ENCODE data around the gene ZNF714. TPM values are rescaled to one million over a fixed set of nuclear protein-coding genes. Genes with fewer than 3 reads are reported as not detected.

ZNF714 gene
- total RNA-seq, 1 experiment from 2014 or later: 20.0 TPM

- Histone ChIP-seq H3K27ac (ENCODE audit: low read depth, low read length) (no peak overlapping the region), H3K9me3 (ENCODE audit: control insufficient read depth in 1 of 2, insufficient read depth in 1 of 2, low read depth in 1 of 2, low read length in 2 of 2) (no peaks in the 10 kb centered on the region), H4K20me1 (ENCODE audit: insufficient read depth) (no peaks in the 10 kb centered on the region), H3K36me3 (ENCODE audit: control insufficient read depth in 1 of 2, insufficient read depth in 2 of 2, low read length in 2 of 2) (no peaks in the 10 kb centered on the region), H3K4me1 (ENCODE audit: control insufficient read depth in 1 of 2, insufficient read depth in 2 of 2, low read length in 2 of 2) (no peaks in the 10 kb centered on the region), H3K9ac (ENCODE audit: low read length) (no peak overlapping the region), H2AFZ (ENCODE audit: low read depth, low read length, poor library complexity, severe bottlenecking) (no peak overlapping the region), H3K4me2 (ENCODE audit: low read length) (no peak overlapping the region), H3K4me3 (replicated peaks in 1 of 2; ENCODE audit: low read depth in 1 of 2, low read length in 2 of 2) (no peak overlapping the region), H3K79me2 (ENCODE audit: insufficient read depth, low read length) (no peaks in the 10 kb centered on the region), H3K9me2 (ENCODE audit: insufficient read depth) (no peaks in the 10 kb centered on the region), H3K27me3 (ENCODE audit: insufficient read depth, low read length) (no peaks in the 10 kb centered on the region)
- ChIA-PET POLR2A (no interaction called here), RAD21 (ENCODE audit: low non-redundant PET in 1 of 2, low total read pairs in 2 of 2, uncharacterized antibody in 2 of 2, unreplicated experiment in 2 of 2) (no interaction called here), CTCF (no interaction called here)
- DNase-seq (ENCODE audit: low read depth, low spot score): no peak
- ATAC-seq: no peak
- BruUV-seq (replicated peaks): no TSS peak
- intact Hi-C loops (cut with micrococcal nuclease): no loop called here
- TF ChIP-seq CTCF (IDR thresholded peaks at IDR 0.05 in 2 of 3, conservative IDR thresholded peaks at IDR 0.05 in 1 of 3; ENCODE audit: borderline replicate concordance in 1 of 3, insufficient read depth in 1 of 3, low read depth in 2 of 3, low read length in 2 of 3): no peak
- TF ChIP-seq EGR1 (IDR thresholded peaks at IDR 0.05; ENCODE audit: low read depth): no peak
- no peak for TF ChIP-seq ATF3 (IDR thresholded peaks at IDR 0.05)
- TF ChIP-seq SP1 (IDR thresholded peaks at IDR 0.05; ENCODE audit: low read depth): no peak
- TF ChIP-seq POLR2A (IDR thresholded peaks at IDR 0.05; ENCODE audit: borderline replicate concordance, extremely low read depth, insufficient read depth, insufficient read length): no peak
- no peak for TF ChIP-seq SRF (IDR thresholded peaks at IDR 0.05; ENCODE audit: low read depth)
- TF ChIP-seq CEBPB (IDR thresholded peaks at IDR 0.05; ENCODE audit: low read depth): no peak
- TF ChIP-seq ZFX (IDR thresholded peaks at IDR 0.05): no peak
- TF ChIP-seq RAD21 (IDR thresholded peaks at IDR 0.05; ENCODE audit: low read depth): no peak
- no peak for TF ChIP-seq EZH2 (IDR thresholded peaks at IDR 0.05)
These were observed 48.2 kb downstream of the ZNF714 start for GRCh38 chr19:21130097-21130775.

Data from HCT116 (cell line).